Fibroblast of skin of back (primary cell): ENCODE measurements around the gene LRRFIP1.
"Not testable (repeated sequence)": the region's sequence is repeated elsewhere in the genome, so short reads cannot be mapped to it uniquely, and the experiment has no call there.

Experiments used
- DNase-seq: peaks from one replicate; pipeline ENCODE4 v3.0.0-alpha.2; 2013

LRRFIP1 gene

GRCh38 chr2:237662671-237663093 lies 35.3 kb downstream of the LRRFIP1 start:
- DNase-seq, result peak; percentile 62

GRCh38 chr2:237663517-237664110 lies 36.2 kb downstream of the LRRFIP1 start:
- no peak for DNase-seq

- no peak for DNase-seq
Observed at GRCh38 chr2:237664151-237664550, 36.8 kb downstream of the LRRFIP1 start.

GRCh38 chr2:237665713-237666143 lies 38.3 kb downstream of the LRRFIP1 start:
- no peak for DNase-seq

GRCh38 chr2:237666606-237667005 lies 39.2 kb downstream of the LRRFIP1 start:
- no peak for DNase-seq

GRCh38 chr2:237667050-237667576 lies 39.7 kb downstream of the LRRFIP1 start:
- not testable (repeated sequence) for DNase-seq

GRCh38 chr2:237667893-237668292 lies 40.5 kb downstream of the LRRFIP1 start:
- no peak for DNase-seq

GRCh38 chr2:237668440-237668839 lies 41.1 kb downstream of the LRRFIP1 start:
- DNase-seq, result no peak

- no peak for DNase-seq
Observed at GRCh38 chr2:237669283-237669627, 41.9 kb downstream of the LRRFIP1 start.

GRCh38 chr2:237669628-237670392 lies 42.4 kb downstream of the LRRFIP1 start:
- DNase-seq, result peak; percentile 100

- no peak for DNase-seq
Observed at GRCh38 chr2:237670641-237671040, 43.3 kb downstream of the LRRFIP1 start.

GRCh38 chr2:237671466-237672138 lies 44.2 kb downstream of the LRRFIP1 start:
- DNase-seq, result no peak

GRCh38 chr2:237672731-237673129 lies 45.3 kb downstream of the LRRFIP1 start:
- no peak for DNase-seq

GRCh38 chr2:237673130-237674001 lies 46.0 kb downstream of the LRRFIP1 start:
- DNase-seq, result peak; percentile 74

- DNase-seq, result peak; percentile 74
Observed at GRCh38 chr2:237674731-237675276, 47.4 kb downstream of the LRRFIP1 start.

GRCh38 chr2:237675316-237675715 lies 47.9 kb downstream of the LRRFIP1 start:
- no peak for DNase-seq

GRCh38 chr2:237680702-237681478 lies 53.5 kb downstream of the LRRFIP1 start:
- no peak for DNase-seq

- no peak for DNase-seq
Observed at GRCh38 chr2:237682151-237682550, 54.8 kb downstream of the LRRFIP1 start.

- DNase-seq, result no peak
Observed at GRCh38 chr2:237682856-237683670, 55.7 kb downstream of the LRRFIP1 start.

GRCh38 chr2:237685408-237685807 lies 58.0 kb downstream of the LRRFIP1 start:
- peak; percentile 51 for DNase-seq
